Naive B cell (primary cell): ENCODE results near the gene ADGRL2. TPM values are rescaled to one million over a fixed set of nuclear protein-coding genes. Genes with fewer than 3 reads are reported as not detected.
A peak's percentile ranks its signal among the peaks of the same experiment; 100 is the strongest.

Experiments
- ATAC-seq, 2 donors: fragments of 150-1000 bp; cut with Tn5 transposase; 2 replicates each; pipeline ENCODE4 v1.10.0; 2021; ENCODE audit warnings: low read depth in 2 of 2, mild to moderate bottlenecking in 2 of 2, moderate library complexity in 2 of 2
- DNase-seq: peaks from one replicate; pipeline ENCODE4 v3.0.0; 2022
- H3K27ac Mint-ChIP-seq, 6 donors: one replicate each; pipeline ENCODE4 v1.8.0; 2020 to 2022; ENCODE audit warnings: mild to moderate bottlenecking in 6 of 6, mixed read lengths in 6 of 6, moderate library complexity in 5 of 6, inconsistent platforms in 2 of 6
- H3K27me3 Mint-ChIP-seq, 3 donors: one replicate each; pipeline ENCODE4 v1.8.0; 2021 to 2022; ENCODE audit warnings: mixed read lengths in 3 of 3, mild to moderate bottlenecking in 1 of 3
- H3K36me3 Mint-ChIP-seq, 2 donors: one replicate each; pipeline ENCODE4 v1.8.0; 2020 to 2022; ENCODE audit warnings: mixed read lengths in 2 of 2, inconsistent platforms in 1 of 2, mild to moderate bottlenecking in 1 of 2
- H3K4me1 Mint-ChIP-seq, 3 donors: one replicate each; pipeline ENCODE4 v1.8.0; 2020 to 2022; ENCODE audit warnings: mixed read lengths in 3 of 3, inconsistent platforms in 1 of 3, mild to moderate bottlenecking in 1 of 3, moderate library complexity in 1 of 3
- H3K4me3 Mint-ChIP-seq, 8 donors: one replicate each; pipeline ENCODE4 v1.8.0; 2020 to 2022; ENCODE audit warnings: mild to moderate bottlenecking in 8 of 8, mixed read lengths in 8 of 8, moderate library complexity in 8 of 8, inconsistent platforms in 2 of 8
- H3K9me3 Mint-ChIP-seq, 7 donors: one replicate each; pipeline ENCODE4 v1.8.0; 2020 to 2022; ENCODE audit warnings: mixed read lengths in 7 of 7, mild to moderate bottlenecking in 5 of 7, inconsistent platforms in 2 of 7, moderate library complexity in 1 of 7
- polyA plus RNA-seq, 6 donors: library from polyadenylated mRNA; unstranded; fragments of 300-500 nt; fragmentation: Illumina TruSeq; gene quantifications; one replicate each; pipeline ENCODE4 v1.2.3, GENCODE V29; 2021; ENCODE audit warnings: low read depth in 6 of 6

The ADGRL2 gene
- polyA plus RNA-seq, 6 donors from 2014 or later, result not detected

DNA sequence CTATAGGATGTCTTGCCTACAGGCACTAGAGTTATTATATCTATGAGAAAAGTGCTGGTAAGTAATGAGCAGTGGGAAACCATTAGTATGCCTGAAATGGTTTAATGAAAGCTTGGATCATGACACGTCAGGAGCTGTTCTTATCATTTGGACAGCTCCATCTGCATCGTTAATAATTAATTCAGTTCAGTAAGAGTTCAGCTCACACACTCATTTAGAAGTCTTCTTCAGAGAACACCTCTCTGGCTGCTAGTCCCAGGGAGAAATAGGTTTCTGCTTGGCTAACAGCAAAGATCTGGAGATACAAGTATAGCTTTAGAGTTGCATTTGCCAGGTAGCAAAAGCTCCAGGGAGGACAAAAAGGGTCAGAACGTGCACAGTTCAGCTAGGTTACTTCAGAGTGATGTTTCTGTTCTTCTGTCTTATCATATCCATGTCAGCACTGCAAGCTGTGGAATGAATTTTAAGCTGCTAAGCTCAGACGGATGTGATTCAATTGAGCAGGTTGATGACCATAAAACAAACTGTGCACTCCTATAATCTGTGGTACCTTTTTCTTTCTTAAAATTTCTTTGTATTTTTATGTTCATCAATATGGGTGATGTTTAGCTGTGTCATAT is 173.6 kb downstream of the ADGRL2 start:
- H3K27me3 Mint-ChIP-seq, result no peaks in the 10 kb centered on the region
- H3K27ac Mint-ChIP-seq, result no peak overlapping the region
- no peak for ATAC-seq
- no peak overlapping the region for H3K4me3 Mint-ChIP-seq
- H3K36me3 Mint-ChIP-seq, result no peaks in the 10 kb centered on the region
- DNase-seq, result no peak
- no peaks in the 10 kb centered on the region for H3K4me1 Mint-ChIP-seq
- peaks cover 0 to 2% (median 0%) of the 10 kb centered on the region in 7 donors for H3K9me3 Mint-ChIP-seq

DNA sequence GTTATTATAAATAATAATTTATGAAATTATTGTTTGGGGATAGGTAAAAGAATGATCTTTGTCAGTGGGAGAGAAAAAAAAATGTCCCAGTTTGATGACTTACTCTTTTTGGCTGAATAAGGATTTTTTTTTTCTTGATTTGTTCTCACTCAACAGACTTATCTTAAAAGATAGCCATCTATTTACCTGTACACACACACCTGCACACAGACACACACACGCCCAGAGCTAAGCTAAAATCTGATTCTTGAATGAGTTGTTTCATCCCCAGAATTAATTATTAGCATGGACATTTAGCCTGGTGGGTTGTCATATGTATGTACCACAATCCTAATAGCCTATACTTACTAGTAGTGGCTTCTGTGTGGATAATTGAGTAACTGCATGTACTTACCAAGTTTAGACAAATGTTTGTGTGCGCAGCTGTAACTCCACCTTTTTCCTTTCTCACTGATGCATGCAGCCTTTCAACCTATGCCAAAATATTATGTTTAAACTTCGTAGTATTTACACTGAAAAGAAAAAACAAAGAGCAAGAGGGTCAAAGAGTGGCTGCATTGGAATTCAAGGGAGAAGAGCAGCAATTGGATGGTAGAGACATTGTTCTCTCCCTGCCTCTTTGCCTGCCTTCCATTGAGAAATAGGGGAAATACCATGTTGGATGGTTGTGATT is 174.3 kb downstream of the ADGRL2 start:
- Mint-ChIP-seq H3K9me3 (peaks cover 0 to 2% (median 0%) of the 10 kb centered on the region in 7 donors), H3K36me3 (no peaks in the 10 kb centered on the region), H3K4me1 (no peaks in the 10 kb centered on the region), H3K27ac (peak overlapping the region in 1 of 6 donors; percentile 14), H3K4me3 (no peak overlapping the region), H3K27me3 (no peaks in the 10 kb centered on the region)
- ATAC-seq (no peak), DNase-seq (no peak)

- Mint-ChIP-seq H3K4me3 (no peak overlapping the region), H3K4me1 (no peaks in the 10 kb centered on the region), H3K27ac (no peak overlapping the region), H3K27me3 (no peaks in the 10 kb centered on the region), H3K9me3 (peaks cover 0 to 2% (median 0%) of the 10 kb centered on the region in 7 donors), H3K36me3 (no peaks in the 10 kb centered on the region)
- no peak for DNase-seq
- no peak for ATAC-seq
Observed at GRCh38 chr1:81976539-81976938, 175.8 kb downstream of the ADGRL2 start.

DNA sequence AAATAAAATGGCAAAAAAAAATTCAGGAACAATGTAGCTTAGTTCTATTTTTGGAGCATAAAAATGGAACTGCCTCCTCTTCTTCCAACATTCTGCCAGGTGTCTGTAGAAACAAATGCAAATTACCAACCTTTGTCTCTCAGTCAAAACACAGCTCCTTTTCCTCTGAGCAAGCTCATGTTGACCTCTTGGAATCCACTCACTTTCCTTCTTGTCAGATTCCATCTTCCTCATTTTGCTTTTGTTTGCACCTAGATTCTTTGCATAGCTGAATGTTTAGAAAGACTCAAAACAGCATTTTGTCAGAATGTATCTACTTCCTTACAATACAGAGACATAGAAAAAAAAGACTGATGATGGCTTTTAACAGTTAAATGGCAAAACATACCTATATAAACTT is 178.2 kb downstream of the ADGRL2 start:
- H3K4me3 Mint-ChIP-seq, result no peak overlapping the region
- no peak overlapping the region for H3K27ac Mint-ChIP-seq
- H3K4me1 Mint-ChIP-seq, result no peaks in the 10 kb centered on the region
- H3K9me3 Mint-ChIP-seq, result peaks cover 0 to 2% (median 0%) of the 10 kb centered on the region in 7 donors
- H3K27me3 Mint-ChIP-seq, result no peaks in the 10 kb centered on the region
- DNase-seq (no peak), ATAC-seq (no peak)
- no peaks in the 10 kb centered on the region for H3K36me3 Mint-ChIP-seq

- no peak overlapping the region for H3K4me3 Mint-ChIP-seq
- H3K27me3 Mint-ChIP-seq, result no peaks in the 10 kb centered on the region
- H3K9me3 Mint-ChIP-seq, result peaks cover 0 to 2% (median 0%) of the 10 kb centered on the region in 7 donors
- no peaks in the 10 kb centered on the region for H3K4me1 Mint-ChIP-seq
- no peaks in the 10 kb centered on the region for H3K36me3 Mint-ChIP-seq
- DNase-seq (no peak), ATAC-seq (no peak)
- H3K27ac Mint-ChIP-seq, result no peak overlapping the region
Observed at GRCh38 chr1:81982523-81982922, 181.8 kb downstream of the ADGRL2 start.

- Mint-ChIP-seq H3K27me3 (no peaks in the 10 kb centered on the region), H3K27ac (no peak overlapping the region), H3K36me3 (no peaks in the 10 kb centered on the region), H3K9me3 (no peaks in the 10 kb centered on the region), H3K4me1 (no peaks in the 10 kb centered on the region), H3K4me3 (no peak overlapping the region)
- DNase-seq (no peak), ATAC-seq (no peak)
Observed at GRCh38 chr1:81989524-81989923, 188.8 kb downstream of the ADGRL2 start.

DNA sequence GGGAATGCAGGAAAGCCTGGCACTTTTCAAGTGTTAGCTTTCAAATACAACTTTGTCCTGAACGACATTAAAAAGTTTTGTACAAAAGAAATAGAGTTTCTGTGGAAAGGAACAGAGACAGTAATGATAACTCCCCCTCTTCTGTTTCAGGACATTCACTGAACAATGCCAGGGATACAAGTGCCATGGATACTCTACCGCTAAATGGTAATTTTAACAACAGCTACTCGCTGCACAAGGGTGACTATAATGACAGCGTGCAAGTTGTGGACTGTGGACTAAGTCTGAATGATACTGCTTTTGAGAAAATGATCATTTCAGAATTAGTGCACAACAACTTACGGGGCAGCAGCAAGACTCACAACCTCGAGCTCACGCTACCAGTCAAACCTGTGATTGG is 189.5 kb downstream of the ADGRL2 start:
- ATAC-seq (no peak), DNase-seq (no peak)
- Mint-ChIP-seq H3K36me3 (no peaks in the 10 kb centered on the region), H3K27ac (no peak overlapping the region), H3K4me3 (no peak overlapping the region), H3K4me1 (no peaks in the 10 kb centered on the region), H3K9me3 (no peaks in the 10 kb centered on the region), H3K27me3 (no peaks in the 10 kb centered on the region)

DNA sequence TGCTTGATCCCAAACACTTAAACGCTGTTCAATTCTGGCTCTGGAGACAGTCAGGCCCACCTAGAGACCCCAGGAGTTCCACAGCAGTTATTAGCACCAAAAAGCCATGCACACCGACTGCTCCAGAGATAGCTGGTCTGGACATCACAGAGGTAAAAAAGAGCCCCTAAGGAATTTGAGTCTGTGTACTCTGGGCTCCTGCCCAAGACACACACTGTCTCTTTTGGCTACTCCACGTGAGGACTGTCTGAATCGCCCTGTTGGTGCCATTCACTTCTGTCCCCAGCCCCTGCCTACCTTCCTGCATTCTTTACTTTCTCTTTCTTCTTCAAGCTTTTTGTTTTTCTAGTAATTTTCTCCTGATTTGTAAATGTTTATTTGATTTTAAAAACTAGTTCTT is 197.4 kb downstream of the ADGRL2 start:
- no peaks in the 10 kb centered on the region for H3K36me3 Mint-ChIP-seq
- H3K27me3 Mint-ChIP-seq, result no peaks in the 10 kb centered on the region
- ATAC-seq (no peak), DNase-seq (no peak)
- no peaks in the 10 kb centered on the region for H3K4me1 Mint-ChIP-seq
- peaks cover 0 to 3% (median 0%) of the 10 kb centered on the region in 7 donors for H3K9me3 Mint-ChIP-seq
- no peak overlapping the region for H3K4me3 Mint-ChIP-seq
- no peak overlapping the region for H3K27ac Mint-ChIP-seq

GRCh38 chr1:81999364-81999763 is 198.6 kb downstream of the ADGRL2 start:
- DNase-seq, result no peak
- H3K27me3 Mint-ChIP-seq, result no peaks in the 10 kb centered on the region

GRCh38 chr1:82000221-82000620 is 199.5 kb downstream of the ADGRL2 start:
- H3K27ac Mint-ChIP-seq, result no peak overlapping the region
- ATAC-seq (no peak), DNase-seq (no peak)
- no peak overlapping the region for H3K4me3 Mint-ChIP-seq
- peaks cover 0 to 3% (median 0%) of the 10 kb centered on the region in 7 donors for H3K9me3 Mint-ChIP-seq
- no peaks in the 10 kb centered on the region for H3K36me3 Mint-ChIP-seq
- no peaks in the 10 kb centered on the region for H3K4me1 Mint-ChIP-seq
- H3K27me3 Mint-ChIP-seq, result no peaks in the 10 kb centered on the region

More at GRCh38 chr1:81999364-81999763, 198.6 kb downstream of the ADGRL2 start:
- ATAC-seq, result no peak
- H3K4me1 Mint-ChIP-seq, result no peaks in the 10 kb centered on the region
- H3K36me3 Mint-ChIP-seq, result no peaks in the 10 kb centered on the region
- no peak overlapping the region for H3K4me3 Mint-ChIP-seq
- peaks cover 0 to 3% (median 0%) of the 10 kb centered on the region in 7 donors for H3K9me3 Mint-ChIP-seq
- no peak overlapping the region for H3K27ac Mint-ChIP-seq

DNA sequence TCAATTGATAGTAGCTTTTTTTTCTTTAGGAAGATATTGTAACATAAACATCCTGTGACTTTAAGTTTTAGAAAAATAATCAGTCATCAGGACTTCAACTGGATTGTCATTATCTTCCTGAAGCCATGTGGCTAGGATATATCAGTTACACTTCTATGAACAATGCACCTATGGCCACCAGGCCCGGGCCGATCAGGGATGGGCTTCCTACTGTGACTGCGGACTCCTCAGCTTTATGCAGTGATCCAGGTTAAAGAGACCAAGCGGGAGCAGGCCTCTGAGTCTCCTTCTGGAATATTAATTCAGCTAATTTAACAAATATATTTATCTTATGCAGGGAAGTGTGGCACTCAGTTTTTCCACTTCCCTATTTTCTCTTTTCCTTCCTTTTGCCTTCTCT is 200.6 kb downstream of the ADGRL2 start:
- H3K27me3 Mint-ChIP-seq, result no peaks in the 10 kb centered on the region
- ATAC-seq (no peak), DNase-seq (no peak)
- peaks cover 0 to 3% (median 0%) of the 10 kb centered on the region in 7 donors for H3K9me3 Mint-ChIP-seq
- H3K4me3 Mint-ChIP-seq, result no peak overlapping the region
- no peaks in the 10 kb centered on the region for H3K36me3 Mint-ChIP-seq
- no peaks in the 10 kb centered on the region for H3K4me1 Mint-ChIP-seq
- no peak overlapping the region for H3K27ac Mint-ChIP-seq

- Mint-ChIP-seq H3K36me3 (no peaks in the 10 kb centered on the region), H3K4me3 (no peak overlapping the region), H3K4me1 (no peaks in the 10 kb centered on the region), H3K27me3 (no peaks in the 10 kb centered on the region), H3K27ac (no peak overlapping the region), H3K9me3 (peaks cover 0 to 5% (median 2%) of the 10 kb centered on the region in 7 donors)
- ATAC-seq (no peak), DNase-seq (no peak)
Observed at GRCh38 chr1:82007804-82008203, 207.1 kb downstream of the ADGRL2 start.

GRCh38 chr1:82013702-82014101 is 213.0 kb downstream of the ADGRL2 start:
- H3K4me1 Mint-ChIP-seq, result no peaks in the 10 kb centered on the region
- H3K4me3 Mint-ChIP-seq, result no peak overlapping the region
- ATAC-seq (no peak), DNase-seq (no peak)
- H3K9me3 Mint-ChIP-seq, result peaks cover 0 to 5% (median 0%) of the 10 kb centered on the region in 7 donors
- H3K36me3 Mint-ChIP-seq, result no peaks in the 10 kb centered on the region
- no peaks in the 10 kb centered on the region for H3K27me3 Mint-ChIP-seq
- no peak overlapping the region for H3K27ac Mint-ChIP-seq

DNA sequence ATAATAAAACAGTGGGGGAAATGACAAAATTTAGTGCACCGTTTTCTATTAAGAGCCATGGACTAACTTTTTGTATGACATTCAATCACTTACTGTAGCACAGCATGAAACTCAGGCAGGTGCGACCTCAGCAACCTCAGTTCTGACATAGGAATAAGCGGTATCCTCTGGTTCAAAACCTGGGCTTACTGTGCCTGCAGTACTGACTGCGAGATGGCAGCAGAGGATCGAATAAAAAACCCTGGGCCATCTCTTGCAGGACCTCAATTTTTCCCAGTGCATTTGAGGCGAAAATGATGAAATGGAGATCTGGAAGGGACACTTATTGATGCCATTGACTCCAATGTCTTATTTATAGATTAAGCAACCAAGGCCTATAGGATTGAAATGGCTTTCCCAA is 214.7 kb downstream of the ADGRL2 start:
- no peaks in the 10 kb centered on the region for H3K27me3 Mint-ChIP-seq
- H3K4me3 Mint-ChIP-seq, result no peak overlapping the region
- H3K27ac Mint-ChIP-seq, result no peak overlapping the region
- no peaks in the 10 kb centered on the region for H3K36me3 Mint-ChIP-seq
- DNase-seq, result no peak
- no peaks in the 10 kb centered on the region for H3K4me1 Mint-ChIP-seq
- peaks cover 0 to 10% (median 7%) of the 10 kb centered on the region in 7 donors for H3K9me3 Mint-ChIP-seq
- ATAC-seq, result no peak
